Spleen (tissue), 11 donors: ENCODE data around the gene RPLP2. TPM values are rescaled to one million over a fixed set of nuclear protein-coding genes. Genes with fewer than 3 reads are reported as not detected.
A peak's percentile ranks its signal among the peaks of the same experiment; 100 is the strongest.

ENCODE experiments used
- DNase-seq: peaks from one replicate; pipeline ENCODE4 v3.0.0-alpha.2; 2020
- H3K27ac ChIP-seq, 8 donors: fragments of 200-600 bp; sonication (generic) in 7 of 8; 1 replicate in 4 of 8; 2 replicates in 4 of 8; pipeline versions ENCODE4 v1.5.0 to v1.8.0; 2016 to 2021; ENCODE audit warnings: inconsistent platforms in 4 of 8, mild to moderate bottlenecking in 4 of 8, moderate library complexity in 1 of 8
- H3K27me3 ChIP-seq, 7 donors: fragments of 200-600 bp; sonication (generic) in 6 of 7; replicated peaks in 1 of 7; 1 replicate in 4 of 7; 2 replicates in 3 of 7; pipeline versions ENCODE4 v1.5.0 to v1.8.0; 2016 to 2021; ENCODE audit warnings: inconsistent platforms in 3 of 7, mild to moderate bottlenecking in 1 of 7
- H3K36me3 ChIP-seq, 6 donors: fragments of 200-600 bp; sonication (generic) in 5 of 6; 1 replicate in 4 of 6; 2 replicates in 2 of 6; pipeline versions ENCODE4 v1.5.0 to v1.8.0; 2016 to 2021; ENCODE audit warnings: inconsistent platforms in 2 of 6
- H3K4me1 ChIP-seq, 6 donors: fragments of 200-600 bp; sonication (generic) in 5 of 6; 1 replicate in 3 of 6; 2 replicates in 3 of 6; pipeline versions ENCODE4 v1.5.0 to v1.8.0; 2016 to 2021; ENCODE audit warnings: inconsistent platforms in 3 of 6
- H3K4me3 ChIP-seq, 8 donors: fragments of 200-600 bp; sonication (generic) in 7 of 8; 1 replicate in 4 of 8; 2 replicates in 4 of 8; pipeline versions ENCODE4 v1.5.0 to v1.8.0; 2016 to 2021; ENCODE audit warnings: inconsistent platforms in 4 of 8, mild to moderate bottlenecking in 4 of 8, moderate library complexity in 2 of 8
- H3K9me3 ChIP-seq, 8 donors: fragments of 200-600 bp; sonication (generic) in 7 of 8; 1 replicate in 4 of 8; 2 replicates in 4 of 8; pipeline versions ENCODE4 v1.5.0 to v1.8.0; 2016 to 2021; ENCODE audit warnings: inconsistent platforms in 4 of 8
- CTCF ChIP-seq, 11 experiments: fragments of 200-600 bp in 7 of 11; fragments of 450-650 bp in 4 of 11; sonication (generic) in 4 of 11; IDR thresholded peaks in 8 of 11; conservative IDR thresholded peaks in 3 of 11; 1 replicate in 7 of 11; 2 replicates in 4 of 11; pipeline versions ENCODE4 v1.4.0 to v1.8.0; 2016 to 2021; ENCODE audit warnings: antibody characterized with exemption in 11 of 11, inconsistent platforms in 4 of 11, mild to moderate bottlenecking in 1 of 11
- POLR2A ChIP-seq, 3 donors: fragments of 450-650 bp; IDR thresholded peaks; one replicate each; pipeline ENCODE4 v1.5.1; 2017; ENCODE audit warnings: antibody characterized with exemption in 3 of 3, mild to moderate bottlenecking in 1 of 3
- POLR2AphosphoS5 ChIP-seq, 3 donors: sonication (generic); formaldehyde crosslinking; IDR thresholded peaks; one replicate each; pipeline ENCODE4 v1.5.1; 2017; ENCODE audit warnings: antibody characterized with exemption in 3 of 3
- WGBS, 5 donors: extraction: QIAGEN DNeasy Blood & Tissue Kit in 3 of 5; methylation state at CpG; one replicate each; pipeline versions ENCODE4 v1.1.5 to v1.1.7; 2013 to 2018; 5-methylcytosine and 5-hydroxymethylcytosine counted together
- intact Hi-C: fragments of 100-400 bp; cut with DNase I; formaldehyde crosslinking; loops from one replicate; pipeline ENCODE4 v1.15.0; 2023; ENCODE audit warnings: low total_unique reads
- polyA plus RNA-seq, 3 donors: library from polyadenylated mRNA; stranded (reverse); fragments of 200-250 nt; gene quantifications; one replicate each; pipeline ENCODE4 v1.2.1, GENCODE V29; 2013
- total RNA-seq, 7 donors: library from RNA; depleted of rRNA in 3 of 7; stranded (reverse); fragments of >200 nt in 3 of 7; fragmentation: NEBNext Ultra II Directional in 4 of 7; extraction: Animal tissue kit (Norgen Biotek cat#: 25700) in 4 of 7; gene quantifications; one replicate each; pipeline versions ENCODE4 v1.1.0 to v1.2.1, GENCODE V29; 2016 to 2021
- donor health status: healthy with polysubstance abuse.
- donor health status: DM: no; HTN: no; CAD: no; lungs with moderate emphysema.
- donor health status: DM: no; HTN: no; CAD: no.
- donor health status: Bipolar disorder and iron deficiency.
- donor health status: healthy.
- donor health status: DM: no; HTN: no; CAD: no.
- donor health status: DM: yes; HTN: yes; CAD: no.

The RPLP2 gene
- total and polyA plus RNA-seq, 10 donors: 514 to 3,944 (median 2,380) TPM

GRCh38 chr11:803770-804598 lies 5.8 kb upstream of the RPLP2 start:
- 54 to 72% (median 58%) methylated on average over 13 to 26 of the region's 26 CpGs for WGBS, 5 donors
- H3K4me3 ChIP-seq: peak overlapping the region in 7 of 8 donors; percentile 62 to 88 (median 71)
- H3K27ac ChIP-seq: peak overlapping the region in 7 of 8 donors; percentile 89 to 97 (median 93)

GRCh38 chr11:804599-804964 lies 5.2 kb upstream of the RPLP2 start:
- H3K27me3 ChIP-seq: no peaks in the 10 kb centered on the region
- peak overlapping the region; percentile 89 to 97 (median 93) for H3K27ac ChIP-seq
- WGBS, 5 donors: 2 to 17% (median 5%) methylated on average over 2 to 18 of the region's 18 CpGs
- peak overlapping the region; percentile 58 to 88 (median 67) for H3K4me3 ChIP-seq
- no peak for TF ChIP-seq POLR2AphosphoS5 (IDR thresholded peaks at IDR 0.05)
- no peak for TF ChIP-seq POLR2A (IDR thresholded peaks at IDR 0.05)
- no peak for TF ChIP-seq CTCF (IDR thresholded peaks at IDR 0.05 in 8 of 11, conservative IDR thresholded peaks at IDR 0.05 in 3 of 11)
- H3K4me1 ChIP-seq: peaks cover 20 to 69% (median 48%) of the 10 kb centered on the region in 6 donors
- no peaks in the 10 kb centered on the region for H3K9me3 ChIP-seq
- H3K36me3 ChIP-seq: peaks cover 0 to 36% (median 13%) of the 10 kb centered on the region in 6 donors
- intact Hi-C loops: no loop called here
- no peak for DNase-seq

More at GRCh38 chr11:803770-804598, 5.8 kb upstream of the RPLP2 start:
- H3K4me1 ChIP-seq: peaks cover 20 to 68% (median 48%) of the 10 kb centered on the region in 6 donors
- intact Hi-C loops: no loop called here
- H3K9me3 ChIP-seq: no peaks in the 10 kb centered on the region
- no peaks in the 10 kb centered on the region for H3K27me3 ChIP-seq
- peak in 1 of 3 donors; percentile 43 for TF ChIP-seq POLR2AphosphoS5 (IDR thresholded peaks at IDR 0.05)
- TF ChIP-seq POLR2A (IDR thresholded peaks at IDR 0.05): no peak
- DNase-seq: peak; percentile 87
- H3K36me3 ChIP-seq: peaks cover 0 to 42% (median 14%) of the 10 kb centered on the region in 6 donors

GRCh38 chr11:808427-809286 lies 1.1 kb upstream of the RPLP2 start:
- DNase-seq: peak; percentile 80
- no peaks in the 10 kb centered on the region for H3K9me3 ChIP-seq
- TF ChIP-seq POLR2A (IDR thresholded peaks at IDR 0.05) (no peak), CTCF (IDR thresholded peaks at IDR 0.05 in 8 of 11, conservative IDR thresholded peaks at IDR 0.05 in 3 of 11) (peak in 3 of 11 experiments; percentile 2 to 10 (median 7)), POLR2AphosphoS5 (IDR thresholded peaks at IDR 0.05) (no peak)
- H3K4me1 ChIP-seq: peaks cover 28 to 80% (median 61%) of the 10 kb centered on the region in 6 donors
- H3K36me3 ChIP-seq: peaks cover 0 to 26% (median 25%) of the 10 kb centered on the region in 6 donors
- H3K27me3 ChIP-seq: no peaks in the 10 kb centered on the region
- H3K4me3 ChIP-seq: peak overlapping the region; percentile 78 to 99 (median 90)
- H3K27ac ChIP-seq: peak overlapping the region; percentile 92 to 96 (median 96)
- WGBS, 5 donors: 29 to 35% (median 31%) methylated on average over 30 to 36 of the region's 36 CpGs
- intact Hi-C loops: no loop called here

- peaks cover 0 to 41% (median 31%) of the 10 kb centered on the region in 6 donors for H3K36me3 ChIP-seq
- WGBS, 5 donors: 0 to 1% (median 1%) methylated on average over 12 to 55 of the region's 55 CpGs
- no peaks in the 10 kb centered on the region for H3K9me3 ChIP-seq
- DNase-seq: no peak
- H3K27ac ChIP-seq: peak overlapping the region; percentile 92 to 96 (median 96)
- TF ChIP-seq POLR2AphosphoS5 (IDR thresholded peaks at IDR 0.05) (no peak), POLR2A (IDR thresholded peaks at IDR 0.05) (no peak), CTCF (IDR thresholded peaks at IDR 0.05 in 8 of 11, conservative IDR thresholded peaks at IDR 0.05 in 3 of 11) (peak in 5 of 11 experiments; percentile 1 to 11 (median 4))
- H3K27me3 ChIP-seq: no peaks in the 10 kb centered on the region
- H3K4me3 ChIP-seq: peak overlapping the region; percentile 78 to 99 (median 90)
- intact Hi-C loops: no loop called here
- peaks cover 16 to 66% (median 47%) of the 10 kb centered on the region in 6 donors for H3K4me1 ChIP-seq
Observed at GRCh38 chr11:810040-810567, 337 bp downstream of the RPLP2 start.
